ENCODE results near the gene CD302.

Gene CD302

DNA sequence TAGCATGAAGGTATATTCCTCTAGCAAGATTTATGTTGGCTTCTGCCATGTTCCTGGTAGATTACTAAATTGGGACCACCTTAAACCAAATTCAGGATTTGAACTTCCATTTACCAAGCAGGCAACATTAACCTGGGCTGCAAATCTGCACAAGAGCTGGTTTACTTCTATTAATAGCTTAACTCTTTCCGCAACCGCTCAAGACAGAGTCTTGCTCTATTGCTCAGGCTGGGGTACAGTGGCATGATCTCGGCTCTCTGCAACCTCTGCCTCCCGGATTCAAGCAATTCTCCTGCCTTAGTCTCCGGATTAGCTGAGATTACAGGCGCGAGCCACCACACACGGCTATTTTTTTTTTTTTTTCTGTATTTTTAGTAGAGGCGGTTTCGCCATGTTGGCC lies 77.3 kb downstream of the CD302 start:
- DNase-seq: no peak
- peaks cover 77% of the 10 kb centered on the region for H3K36me3 ChIP-seq
- H3K4me3 ChIP-seq (ENCODE audit: low read depth, low read length): no peak overlapping the region
- no peak overlapping the region for H3K27ac ChIP-seq
- H3K9me3 ChIP-seq (ENCODE audit: severe bottlenecking): no peaks in the 10 kb centered on the region
- TF ChIP-seq, protein P1, sequence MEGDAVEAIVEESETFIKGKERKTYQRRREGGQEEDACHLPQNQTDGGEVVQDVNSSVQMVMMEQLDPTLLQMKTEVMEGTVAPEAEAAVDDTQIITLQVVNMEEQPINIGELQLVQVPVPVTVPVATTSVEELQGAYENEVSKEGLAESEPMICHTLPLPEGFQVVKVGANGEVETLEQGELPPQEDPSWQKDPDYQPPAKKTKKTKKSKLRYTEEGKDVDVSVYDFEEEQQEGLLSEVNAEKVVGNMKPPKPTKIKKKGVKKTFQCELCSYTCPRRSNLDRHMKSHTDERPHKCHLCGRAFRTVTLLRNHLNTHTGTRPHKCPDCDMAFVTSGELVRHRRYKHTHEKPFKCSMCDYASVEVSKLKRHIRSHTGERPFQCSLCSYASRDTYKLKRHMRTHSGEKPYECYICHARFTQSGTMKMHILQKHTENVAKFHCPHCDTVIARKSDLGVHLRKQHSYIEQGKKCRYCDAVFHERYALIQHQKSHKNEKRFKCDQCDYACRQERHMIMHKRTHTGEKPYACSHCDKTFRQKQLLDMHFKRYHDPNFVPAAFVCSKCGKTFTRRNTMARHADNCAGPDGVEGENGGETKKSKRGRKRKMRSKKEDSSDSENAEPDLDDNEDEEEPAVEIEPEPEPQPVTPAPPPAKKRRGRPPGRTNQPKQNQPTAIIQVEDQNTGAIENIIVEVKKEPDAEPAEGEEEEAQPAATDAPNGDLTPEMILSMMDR (IDR thresholded peaks at IDR 0.05; ENCODE audit: low read depth, low read length): no peak
- H3K27me3 ChIP-seq (ENCODE audit: insufficient read depth, low read depth, severe bottlenecking): no peaks in the 10 kb centered on the region

Data from WERI-Rb-1 (cell line).